Measurements from ENCODE around the gene KLHL15. TPM values are rescaled to one million over a fixed set of nuclear protein-coding genes. Genes with fewer than 3 reads are reported as not detected.
"Not testable (repeated sequence)": the region's sequence is repeated elsewhere in the genome, so short reads cannot be mapped to it uniquely, and the experiment has no call there.

KLHL15 gene, protein sequence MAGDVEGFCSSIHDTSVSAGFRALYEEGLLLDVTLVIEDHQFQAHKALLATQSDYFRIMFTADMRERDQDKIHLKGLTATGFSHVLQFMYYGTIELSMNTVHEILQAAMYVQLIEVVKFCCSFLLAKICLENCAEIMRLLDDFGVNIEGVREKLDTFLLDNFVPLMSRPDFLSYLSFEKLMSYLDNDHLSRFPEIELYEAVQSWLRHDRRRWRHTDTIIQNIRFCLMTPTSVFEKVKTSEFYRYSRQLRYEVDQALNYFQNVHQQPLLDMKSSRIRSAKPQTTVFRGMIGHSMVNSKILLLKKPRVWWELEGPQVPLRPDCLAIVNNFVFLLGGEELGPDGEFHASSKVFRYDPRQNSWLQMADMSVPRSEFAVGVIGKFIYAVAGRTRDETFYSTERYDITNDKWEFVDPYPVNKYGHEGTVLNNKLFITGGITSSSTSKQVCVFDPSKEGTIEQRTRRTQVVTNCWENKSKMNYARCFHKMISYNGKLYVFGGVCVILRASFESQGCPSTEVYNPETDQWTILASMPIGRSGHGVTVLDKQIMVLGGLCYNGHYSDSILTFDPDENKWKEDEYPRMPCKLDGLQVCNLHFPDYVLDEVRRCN
- total RNA-seq = 10.6 TPM
- 5.8 TPM for polyA plus RNA-seq
- long read RNA-seq, donor 1 = 0 reads
- long read RNA-seq, donor 2 = 0 reads
- long read RNA-seq, donor 3, partial matches to known transcripts = 128 of 128 reads
- long read RNA-seq, donor 3, other reads (novel, unspliced or antisense) = 0 of 128 reads
- long read RNA-seq, donor 4 = 0 reads
- long read RNA-seq, donor 5, partial matches to known transcripts = 85 of 85 reads
- long read RNA-seq, donor 5, other reads (novel, unspliced or antisense) = 0 of 85 reads
- long read RNA-seq, donor 6 = 0 reads
- long read RNA-seq, donor 7 = 0 reads
- long read RNA-seq, donor 8 = 0 reads
- long read RNA-seq, donor 9 = 0 reads
- long read RNA-seq, donor 10 = 0 reads

DNA sequence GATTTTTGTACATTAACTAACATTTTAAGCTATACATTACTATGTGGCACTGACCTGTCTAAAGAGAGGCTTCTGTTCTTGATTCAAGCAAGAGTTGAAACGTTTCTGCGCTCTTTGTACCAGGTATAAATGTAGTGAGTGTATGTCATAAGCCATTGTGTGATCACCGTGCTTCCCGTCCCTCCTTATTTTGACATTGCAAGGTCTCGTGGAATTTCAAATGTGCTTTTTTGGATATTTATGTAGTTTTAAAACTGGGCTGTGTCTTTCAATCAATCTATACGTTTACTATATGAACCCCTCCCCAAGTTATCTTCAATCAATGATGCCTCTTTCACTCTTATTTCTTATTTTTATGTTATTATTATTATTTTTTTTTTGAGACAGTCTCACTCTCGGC, at the start of gene KLHL15:
Gene KLHL15 (minus strand): TSS at position 101 of the 400 bp plus-strand sequence. CDS start 20,493 bp downstream, outside the sequence.
- Histone ChIP-seq H3K36me3 (ENCODE audit: control insufficient read depth in 2 of 2, insufficient read depth in 2 of 2, low read length in 1 of 2) (no peaks in the 10 kb centered on the region), H3K4me3 (ENCODE audit: low read length in 2 of 2) (peak within 1 kb of the TSS; percentile 65 to 77), H3K27ac (ENCODE audit: low read depth in 1 of 2, low read length in 1 of 2) (peak within 1 kb of the TSS; percentile 31 to 84), H3K9me3 (ENCODE audit: control insufficient read depth in 2 of 2, insufficient read depth in 1 of 2, low read length in 1 of 2) (no peaks in the 10 kb centered on the region), H3K27me3 (ENCODE audit: control insufficient read depth in 2 of 2, insufficient read depth in 1 of 2, low read length in 1 of 2) (peaks cover 0 to 11% of the 10 kb centered on the region in 2 donors), H3K4me1 (ENCODE audit: control insufficient read depth in 2 of 2, insufficient read depth in 2 of 2, low read length in 2 of 2) (no peaks in the 10 kb centered on the region)
- WGBS = 96% methylated on average over 7 of the region's 7 CpGs
- DNase-seq (ENCODE audit: low read depth in 6 of 9, low spot score in 9 of 9) = no peak

DNA sequence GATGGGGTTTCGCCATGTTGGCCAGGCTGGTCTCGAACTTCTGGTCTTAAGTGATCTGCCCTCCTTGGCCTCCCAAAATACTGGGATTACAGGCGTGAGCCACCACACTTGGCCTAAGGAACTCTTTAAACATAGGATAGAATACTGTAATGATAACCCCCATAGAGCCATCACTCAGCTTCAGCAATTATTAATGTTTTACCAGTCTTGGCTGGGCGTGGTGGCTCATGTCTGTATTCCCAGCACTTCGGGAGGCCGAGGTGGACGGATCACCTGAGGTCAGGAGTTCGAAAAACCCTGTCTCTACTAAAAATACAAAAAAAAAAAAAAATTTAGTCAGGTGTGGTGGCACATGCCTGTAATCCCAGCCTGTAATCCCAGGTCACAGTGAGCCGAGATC, 42.9 kb upstream of the KLHL15 start:
- H3K9me3 ChIP-seq (ENCODE audit: control insufficient read depth in 2 of 2, insufficient read depth in 1 of 2, low read length in 1 of 2) = no peaks in the 10 kb centered on the region
- no peaks in the 10 kb centered on the region for H3K27me3 ChIP-seq (ENCODE audit: control insufficient read depth in 2 of 2, insufficient read depth in 1 of 2, low read length in 1 of 2)
- DNase-seq (ENCODE audit: low read depth in 6 of 9, low spot score in 9 of 9) = no peak
- WGBS = 97% methylated on average over 9 of the region's 9 CpGs
- H3K4me1 ChIP-seq (ENCODE audit: control insufficient read depth in 2 of 2, insufficient read depth in 2 of 2, low read length in 2 of 2) = no peaks in the 10 kb centered on the region
- H3K27ac ChIP-seq (ENCODE audit: low read depth in 1 of 2, low read length in 1 of 2) = no peak overlapping the region
- H3K4me3 ChIP-seq (ENCODE audit: low read length in 2 of 2) = no peak overlapping the region
- H3K36me3 ChIP-seq (ENCODE audit: control insufficient read depth in 2 of 2, insufficient read depth in 2 of 2, low read length in 1 of 2) = peaks cover 15 to 64% of the 10 kb centered on the region in 2 donors

DNA sequence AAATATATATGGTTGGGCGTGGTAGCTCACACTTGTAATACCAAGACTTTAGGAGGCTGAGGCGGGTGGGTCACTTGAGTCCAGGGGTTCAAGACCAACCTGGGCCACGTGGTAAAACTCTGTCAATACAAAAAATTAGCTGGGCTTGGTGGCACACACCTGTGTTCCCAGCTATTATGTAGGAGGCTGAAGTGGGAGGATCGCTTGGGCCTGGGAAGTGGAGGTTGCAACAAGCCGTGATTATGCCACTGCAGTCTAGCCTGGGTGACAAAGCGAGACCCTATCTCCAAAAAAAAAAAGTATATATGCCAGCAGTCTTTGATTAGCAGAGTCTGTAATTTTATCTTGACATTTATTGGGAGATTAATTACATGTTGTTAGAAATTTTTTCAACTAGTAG, 36.5 kb upstream of the KLHL15 start:
- Histone ChIP-seq H3K9me3 (ENCODE audit: control insufficient read depth in 2 of 2, insufficient read depth in 1 of 2, low read length in 1 of 2) (no peaks in the 10 kb centered on the region), H3K27me3 (ENCODE audit: control insufficient read depth in 2 of 2, insufficient read depth in 1 of 2, low read length in 1 of 2) (no peaks in the 10 kb centered on the region), H3K36me3 (ENCODE audit: control insufficient read depth in 2 of 2, insufficient read depth in 2 of 2, low read length in 1 of 2) (peaks cover 21 to 73% of the 10 kb centered on the region in 2 donors), H3K4me3 (ENCODE audit: low read length in 2 of 2) (no peak overlapping the region), H3K4me1 (ENCODE audit: control insufficient read depth in 2 of 2, insufficient read depth in 2 of 2, low read length in 2 of 2) (no peaks in the 10 kb centered on the region), H3K27ac (ENCODE audit: low read depth in 1 of 2, low read length in 1 of 2) (no peak overlapping the region)
- DNase-seq (ENCODE audit: low read depth in 6 of 9, low spot score in 9 of 9) = no peak
- 99% methylated on average over 6 of the region's 6 CpGs for WGBS

DNA sequence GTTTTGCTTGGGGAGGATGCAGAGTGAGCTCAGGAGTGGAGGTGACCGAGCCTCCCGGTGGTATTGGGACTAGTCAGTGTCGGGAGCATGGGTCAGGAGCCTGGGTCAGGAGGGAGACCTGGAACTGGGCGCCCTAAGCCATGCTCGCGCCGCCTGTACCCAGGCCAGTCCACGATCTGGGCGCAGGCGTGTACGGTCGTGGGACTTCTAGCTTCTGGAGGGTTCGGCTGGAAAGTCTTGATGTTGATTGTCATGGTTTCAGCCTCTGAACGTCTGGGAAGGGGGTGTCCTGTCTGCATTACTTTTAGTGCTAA, 28.0 kb upstream of the KLHL15 start:
- H3K4me3 ChIP-seq (ENCODE audit: low read length in 2 of 2) = peak overlapping the region; percentile 78 to 95
- WGBS = 0% methylated on average over 14 of the region's 14 CpGs
- peak overlapping the region; percentile 82 to 93 for H3K27ac ChIP-seq (ENCODE audit: low read depth in 1 of 2, low read length in 1 of 2)

DNA sequence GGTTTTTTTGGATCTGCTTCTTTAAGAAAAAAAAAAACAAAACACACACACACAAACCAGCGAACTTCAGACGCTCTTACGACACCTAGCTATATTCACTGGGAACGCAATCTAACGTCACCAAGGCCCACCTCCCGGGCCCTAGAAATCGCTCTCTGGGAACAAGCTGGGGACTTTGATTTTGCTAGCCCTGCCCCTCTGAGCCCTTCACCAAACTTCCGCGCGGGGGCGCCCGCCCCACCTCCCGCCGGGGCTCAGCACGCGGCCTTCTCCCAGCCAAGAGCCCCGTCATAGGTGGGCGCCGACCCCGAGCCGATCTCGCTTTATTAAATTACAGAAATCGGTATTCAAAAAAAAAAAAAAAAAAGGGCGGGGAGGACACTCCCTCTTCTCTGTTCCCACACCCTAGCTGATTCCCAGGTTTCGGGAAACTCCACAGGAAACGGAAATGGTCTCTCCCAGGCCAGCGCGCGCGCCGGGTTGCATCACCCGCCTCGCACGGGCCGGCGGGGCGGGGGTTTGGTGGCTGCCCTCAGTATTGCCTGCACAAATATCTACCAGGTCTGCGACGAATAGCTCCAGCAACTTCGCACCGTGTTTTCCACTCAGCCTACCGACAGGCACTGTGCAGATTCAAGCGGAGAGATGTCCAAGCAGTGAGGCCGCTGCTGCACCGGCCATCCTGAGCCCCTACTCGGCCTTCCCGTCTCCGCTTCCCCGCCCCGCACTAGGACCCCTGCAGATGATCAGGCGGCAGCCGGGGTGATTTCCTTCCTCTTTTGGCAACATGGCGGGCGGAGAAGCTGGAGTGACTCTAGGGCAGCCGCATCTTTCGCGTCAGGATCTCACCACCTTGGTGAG, 27.4 kb upstream of the KLHL15 start, which contains the start of gene EIF2S3:
Gene EIF2S3 (plus strand): TSS at position 775 of the 861 bp plus-strand sequence. CDS start 13 bp downstream, at position 788.
- Histone ChIP-seq H3K4me3 (ENCODE audit: low read length in 2 of 2) (peak within 1 kb of the TSS; percentile 78 to 95), H3K36me3 (ENCODE audit: control insufficient read depth in 2 of 2, insufficient read depth in 2 of 2, low read length in 1 of 2) (peaks cover 3 to 21% of the 10 kb centered on the region in 2 donors), H3K27ac (ENCODE audit: low read depth in 1 of 2, low read length in 1 of 2) (peak within 1 kb of the TSS; percentile 82 to 93), H3K27me3 (ENCODE audit: control insufficient read depth in 2 of 2, insufficient read depth in 1 of 2, low read length in 1 of 2) (no peaks in the 10 kb centered on the region), H3K9me3 (ENCODE audit: control insufficient read depth in 2 of 2, insufficient read depth in 1 of 2, low read length in 1 of 2) (no peaks in the 10 kb centered on the region), H3K4me1 (ENCODE audit: control insufficient read depth in 2 of 2, insufficient read depth in 2 of 2, low read length in 2 of 2) (no peaks in the 10 kb centered on the region)
- peak; percentile 61 to 98 (median 90) for DNase-seq (ENCODE audit: low read depth in 6 of 9, low spot score in 9 of 9)
- 0% methylated on average over 57 of the region's 57 CpGs for WGBS

More for the DNA sequence above, 28.0 kb upstream of the KLHL15 start:
- no peaks in the 10 kb centered on the region for H3K4me1 ChIP-seq (ENCODE audit: control insufficient read depth in 2 of 2, insufficient read depth in 2 of 2, low read length in 2 of 2)
- H3K27me3 ChIP-seq (ENCODE audit: control insufficient read depth in 2 of 2, insufficient read depth in 1 of 2, low read length in 1 of 2) = no peaks in the 10 kb centered on the region
- DNase-seq (ENCODE audit: low read depth in 6 of 9, low spot score in 9 of 9) = no peak
- H3K9me3 ChIP-seq (ENCODE audit: control insufficient read depth in 2 of 2, insufficient read depth in 1 of 2, low read length in 1 of 2) = no peaks in the 10 kb centered on the region
- H3K36me3 ChIP-seq (ENCODE audit: control insufficient read depth in 2 of 2, insufficient read depth in 2 of 2, low read length in 1 of 2) = peaks cover 3 to 26% of the 10 kb centered on the region in 2 donors

DNA sequence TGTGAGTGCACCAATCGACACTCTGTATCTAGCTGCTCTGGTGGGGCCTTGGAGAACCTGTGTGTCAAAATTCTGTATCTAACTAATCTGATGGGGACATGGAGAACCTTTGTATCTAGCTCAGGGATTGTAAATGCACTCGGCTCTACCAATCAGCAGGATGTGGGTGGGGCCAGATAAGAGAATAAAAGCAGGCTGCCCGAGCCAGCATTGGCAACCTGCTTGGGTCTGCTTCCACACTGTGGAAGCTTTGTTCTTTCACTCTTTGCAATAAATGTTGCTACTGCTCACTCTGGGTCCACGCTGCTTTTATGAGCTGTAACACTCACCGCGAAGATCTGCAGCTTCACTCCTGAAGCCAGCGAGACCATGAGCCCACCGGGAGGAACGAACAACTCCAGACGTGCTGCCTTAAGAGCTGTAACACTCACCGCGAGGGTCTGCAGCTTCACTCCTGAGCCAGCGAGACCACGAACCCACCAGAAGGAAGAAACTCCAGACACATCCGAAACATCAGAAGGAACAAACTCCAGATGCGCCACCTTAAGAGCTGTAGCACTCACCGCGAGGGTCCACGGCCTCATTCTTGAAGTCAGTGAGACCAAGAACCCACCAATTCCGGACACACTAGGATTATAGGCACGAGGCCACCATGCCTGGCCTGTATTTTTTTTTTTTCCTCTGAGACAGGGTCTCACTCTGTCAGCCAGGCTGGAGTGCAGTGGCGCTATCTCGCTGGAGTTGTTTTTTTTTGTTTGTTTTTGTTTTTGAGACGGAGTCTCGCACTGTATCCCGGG, 23.7 kb upstream of the KLHL15 start:
- not testable (repeated sequence) for H3K27ac ChIP-seq (ENCODE audit: low read depth in 1 of 2, low read length in 1 of 2); H3K27me3 ChIP-seq (ENCODE audit: control insufficient read depth in 2 of 2, insufficient read depth in 1 of 2, low read length in 1 of 2); DNase-seq (ENCODE audit: low read depth in 6 of 9, low spot score in 9 of 9); H3K4me3 ChIP-seq (ENCODE audit: low read length in 2 of 2); H3K4me1 ChIP-seq (ENCODE audit: control insufficient read depth in 2 of 2, insufficient read depth in 2 of 2, low read length in 2 of 2); H3K36me3 ChIP-seq (ENCODE audit: control insufficient read depth in 2 of 2, insufficient read depth in 2 of 2, low read length in 1 of 2); H3K9me3 ChIP-seq (ENCODE audit: control insufficient read depth in 2 of 2, insufficient read depth in 1 of 2, low read length in 1 of 2)
- 93% methylated on average over 23 of the region's 26 CpGs for WGBS

DNA sequence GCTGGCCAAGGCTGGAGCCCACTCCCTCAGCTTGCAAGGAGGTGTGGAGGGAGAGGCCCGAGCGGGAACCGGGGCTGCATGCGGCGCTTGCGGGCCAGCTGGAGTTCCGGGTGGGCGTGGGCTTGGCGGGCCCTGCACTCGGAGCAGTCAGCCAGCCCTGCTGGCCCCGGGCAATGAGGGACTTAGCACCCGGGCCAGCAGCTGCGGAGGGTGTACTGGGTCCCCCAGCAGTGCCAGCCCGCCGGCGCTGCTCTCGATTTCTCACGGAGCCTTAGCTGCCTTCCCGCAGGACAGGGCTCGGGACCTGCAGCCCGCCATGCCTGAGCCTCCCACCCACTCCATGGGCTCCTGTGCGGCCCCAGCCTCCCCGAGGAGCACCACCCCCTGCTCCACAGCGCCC, 22.7 kb upstream of the KLHL15 start:
- H3K27me3 ChIP-seq (ENCODE audit: control insufficient read depth in 2 of 2, insufficient read depth in 1 of 2, low read length in 1 of 2); H3K36me3 ChIP-seq (ENCODE audit: control insufficient read depth in 2 of 2, insufficient read depth in 2 of 2, low read length in 1 of 2); H3K27ac ChIP-seq (ENCODE audit: low read depth in 1 of 2, low read length in 1 of 2); H3K9me3 ChIP-seq (ENCODE audit: control insufficient read depth in 2 of 2, insufficient read depth in 1 of 2, low read length in 1 of 2); DNase-seq (ENCODE audit: low read depth in 6 of 9, low spot score in 9 of 9); H3K4me1 ChIP-seq (ENCODE audit: control insufficient read depth in 2 of 2, insufficient read depth in 2 of 2, low read length in 2 of 2); H3K4me3 ChIP-seq (ENCODE audit: low read length in 2 of 2): not testable (repeated sequence)
- 98% methylated on average over 24 of the region's 24 CpGs for WGBS

DNA sequence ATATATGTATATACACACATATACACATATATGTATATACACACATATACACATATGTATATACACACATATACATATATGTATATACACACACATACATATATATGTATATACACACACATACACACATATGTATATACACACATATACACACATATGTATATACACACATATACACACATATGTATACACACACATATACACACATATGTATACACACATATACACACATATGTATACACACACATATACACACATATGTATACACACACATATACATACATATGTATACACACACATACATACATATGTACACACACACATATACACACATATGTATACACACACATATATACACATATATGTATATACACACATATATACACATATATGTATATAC, 19.1 kb upstream of the KLHL15 start:
- not testable (repeated sequence) for H3K9me3 ChIP-seq (ENCODE audit: control insufficient read depth in 2 of 2, insufficient read depth in 1 of 2, low read length in 1 of 2); H3K4me1 ChIP-seq (ENCODE audit: control insufficient read depth in 2 of 2, insufficient read depth in 2 of 2, low read length in 2 of 2); H3K4me3 ChIP-seq (ENCODE audit: low read length in 2 of 2); H3K27ac ChIP-seq (ENCODE audit: low read depth in 1 of 2, low read length in 1 of 2); H3K27me3 ChIP-seq (ENCODE audit: control insufficient read depth in 2 of 2, insufficient read depth in 1 of 2, low read length in 1 of 2); DNase-seq (ENCODE audit: low read depth in 6 of 9, low spot score in 9 of 9); H3K36me3 ChIP-seq (ENCODE audit: control insufficient read depth in 2 of 2, insufficient read depth in 2 of 2, low read length in 1 of 2)
